COR-L47 (cell line): Measurements from ENCODE around the gene RTL10.

Experiments
- DNase-seq: peaks from one replicate; lab custom pipeline; 2025; lab: John Stamatoyannopoulos, UW

The RTL10 gene

DNA sequence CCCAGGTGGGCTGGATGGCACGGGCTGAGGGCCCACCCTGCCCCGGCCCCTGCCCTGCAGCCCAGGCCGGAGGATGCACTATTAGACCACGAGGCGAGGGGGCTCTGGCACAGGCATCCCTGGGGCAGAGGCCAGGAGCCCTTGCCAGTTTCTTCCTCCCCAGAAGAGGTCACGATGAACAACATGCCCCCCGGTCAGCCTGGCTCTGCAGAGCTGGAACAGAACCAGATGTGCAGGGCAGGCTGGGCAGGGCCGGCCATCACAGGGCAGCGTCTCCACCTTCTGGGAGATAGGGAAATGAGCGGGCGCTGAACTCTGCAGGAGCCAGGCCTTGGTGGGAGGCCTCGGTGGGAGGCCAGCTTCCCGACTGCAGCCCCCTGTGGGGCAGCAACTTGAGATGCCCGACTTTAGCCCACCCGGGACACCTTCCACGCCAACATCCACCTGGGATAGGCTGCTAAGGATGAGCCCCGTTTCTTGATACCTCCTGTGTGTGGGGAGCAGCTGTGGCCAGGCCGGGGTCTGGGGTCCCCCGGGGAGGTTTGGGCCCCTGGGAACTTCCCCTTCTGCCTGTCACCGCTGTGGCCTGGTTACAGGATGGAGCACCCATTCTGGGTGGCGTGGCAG lies 21.8 kb upstream of the RTL10 start:
- DNase-seq, result no peak

DNA sequence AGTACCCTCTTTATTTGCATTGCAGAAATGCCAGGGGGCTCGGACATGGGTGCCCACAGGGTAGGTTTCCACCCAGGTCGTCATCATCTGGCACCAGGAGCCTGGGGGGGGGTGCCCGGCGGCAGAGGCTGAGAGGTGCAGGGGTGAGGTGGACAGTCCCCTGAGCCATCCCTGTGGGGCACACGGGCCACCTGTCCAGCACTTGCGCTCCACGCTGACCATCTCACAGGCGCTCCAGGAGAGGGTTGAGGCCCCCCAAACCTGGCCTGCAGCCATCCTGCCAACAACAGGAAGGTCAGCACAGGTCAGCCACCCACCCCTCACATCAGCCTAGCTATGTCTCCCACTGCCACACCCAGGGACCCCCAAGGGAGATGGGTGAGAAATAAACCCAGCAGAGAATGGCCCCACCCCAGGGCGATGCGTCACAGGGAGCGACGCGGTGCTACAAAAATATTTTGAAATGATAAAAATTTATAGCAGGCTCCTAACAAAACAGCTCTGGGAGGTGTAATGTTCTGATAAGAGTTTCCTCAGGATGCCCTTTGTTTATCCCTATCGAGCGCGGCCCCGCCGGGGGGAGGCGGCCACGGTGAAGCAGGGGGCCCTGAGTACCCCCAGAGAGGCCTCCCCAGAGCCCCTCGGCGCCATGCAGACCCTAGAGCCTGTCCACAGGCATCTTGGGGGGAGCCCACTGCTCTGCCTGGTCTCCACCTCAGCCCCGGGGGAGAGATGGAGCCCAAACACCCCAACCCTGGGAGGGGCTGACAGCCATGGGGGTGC lies 21.0 kb upstream of the RTL10 start:
- no peak for DNase-seq

DNA sequence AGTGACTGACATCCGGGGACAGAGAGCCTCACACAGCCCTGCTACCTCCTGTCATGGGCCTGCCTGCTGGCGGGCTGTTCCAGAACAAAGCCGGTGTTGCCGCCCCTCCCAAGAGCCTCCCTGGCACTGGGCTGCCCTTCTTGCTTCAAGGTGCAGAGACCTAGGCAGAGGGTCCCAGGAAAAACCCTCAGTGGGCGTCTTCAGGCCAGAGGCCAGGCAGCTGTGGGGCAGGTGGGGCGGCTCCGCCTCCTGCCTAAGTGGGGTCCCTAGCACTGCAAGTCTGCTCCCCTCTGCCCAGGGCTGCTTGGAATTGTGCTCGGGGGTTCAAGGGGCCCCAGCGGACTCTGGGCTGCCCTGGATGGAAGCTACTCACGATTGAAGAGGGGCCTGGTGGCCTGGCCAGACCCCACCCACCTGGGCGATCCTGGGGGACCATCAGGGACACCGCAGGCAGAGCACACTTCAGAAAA lies 20.4 kb upstream of the RTL10 start:
- no peak for DNase-seq

DNA sequence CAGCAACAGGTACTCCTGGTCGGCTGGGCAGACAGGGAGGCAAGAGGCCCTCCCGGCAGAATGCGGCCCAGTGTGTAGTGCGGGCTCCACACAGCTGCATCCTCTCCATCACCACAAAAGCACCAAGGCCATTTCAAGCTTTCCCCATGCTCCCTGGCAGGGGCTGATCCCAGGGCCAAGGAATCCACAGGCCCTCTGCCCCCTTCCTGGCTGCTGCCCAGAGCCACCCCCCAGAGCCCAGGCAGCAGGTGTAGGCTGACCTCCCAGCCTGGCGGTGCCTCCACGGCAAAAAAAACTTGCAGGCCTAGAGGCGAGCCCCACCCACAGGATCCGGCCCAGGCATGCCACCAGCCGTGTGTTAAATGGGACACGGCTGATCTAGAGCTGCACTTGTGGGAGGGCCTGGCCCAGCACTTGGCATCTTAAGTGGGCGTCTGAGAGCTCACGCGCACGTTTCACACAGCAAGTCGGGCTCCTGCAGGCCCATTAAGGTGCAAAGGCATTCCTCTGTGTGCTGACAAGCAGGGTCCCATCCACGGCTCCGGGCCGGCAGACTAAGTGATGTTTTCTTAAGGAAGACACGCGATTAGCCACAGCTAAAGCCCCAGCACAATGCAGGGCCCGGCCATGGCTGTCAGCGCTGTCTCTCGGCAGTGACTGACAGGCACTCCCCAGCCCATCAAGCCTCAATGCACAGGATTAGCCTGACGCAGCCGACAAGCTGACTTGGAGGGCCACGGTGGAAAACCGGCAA lies 19.8 kb upstream of the RTL10 start:
- DNase-seq, result no peak

DNA sequence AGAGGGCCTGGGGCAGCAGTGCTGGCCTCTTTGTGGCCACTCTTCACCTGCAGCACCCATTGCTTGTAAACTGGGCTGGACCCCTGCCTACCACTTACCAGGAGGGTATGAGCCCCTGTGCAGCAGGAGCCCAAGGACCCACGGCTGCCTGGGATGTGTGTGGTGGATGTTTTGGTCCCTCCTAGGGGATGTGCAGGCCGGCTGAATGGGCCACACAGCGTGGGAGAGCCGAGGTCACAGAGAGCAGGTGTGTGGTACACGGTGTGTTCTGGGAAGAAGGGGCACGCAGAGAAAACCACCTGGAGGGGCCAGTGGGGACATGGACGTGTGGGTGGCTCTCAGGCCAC lies 19.3 kb upstream of the RTL10 start:
- no peak for DNase-seq

DNA sequence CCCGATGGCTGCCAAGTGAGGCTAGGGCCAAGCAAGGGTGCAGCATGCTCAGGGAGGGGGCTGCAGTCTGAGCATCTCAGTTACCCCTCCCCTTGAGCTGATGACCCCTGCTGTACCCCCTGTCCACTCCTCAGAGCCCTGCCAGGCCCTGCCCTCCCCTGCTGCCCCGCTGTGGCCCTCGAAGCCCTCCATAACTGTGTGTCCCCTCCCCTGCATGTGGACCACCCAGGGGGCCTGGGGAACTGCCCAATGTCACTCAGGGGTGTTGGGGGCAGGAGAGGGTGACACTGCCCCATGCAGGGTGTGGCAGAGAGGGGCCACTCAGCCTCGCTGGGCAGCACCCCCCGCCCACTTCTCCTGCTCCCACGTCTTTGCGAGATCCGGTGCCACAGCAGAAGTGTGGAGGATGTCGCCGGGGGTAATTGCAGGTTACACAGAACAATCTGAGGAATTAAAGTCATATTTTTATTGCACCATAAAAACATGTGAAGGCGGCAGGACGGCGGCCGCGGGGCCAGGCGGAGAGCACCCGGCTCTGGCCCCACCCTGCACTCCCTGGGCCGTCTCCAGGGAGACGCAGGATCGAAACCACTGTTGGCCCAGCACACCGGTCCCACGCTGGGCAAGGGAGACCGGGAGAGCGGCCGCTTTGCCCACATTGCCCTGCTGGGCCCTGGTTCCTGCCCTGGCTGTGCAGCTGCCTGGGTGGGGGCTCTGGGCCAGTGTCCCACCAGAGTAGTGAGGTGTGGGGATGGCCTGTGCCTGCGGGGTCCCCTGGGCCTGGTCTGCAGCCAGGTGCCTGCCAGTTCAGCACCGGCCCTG lies 18.7 kb upstream of the RTL10 start:
- no peak for DNase-seq

DNA sequence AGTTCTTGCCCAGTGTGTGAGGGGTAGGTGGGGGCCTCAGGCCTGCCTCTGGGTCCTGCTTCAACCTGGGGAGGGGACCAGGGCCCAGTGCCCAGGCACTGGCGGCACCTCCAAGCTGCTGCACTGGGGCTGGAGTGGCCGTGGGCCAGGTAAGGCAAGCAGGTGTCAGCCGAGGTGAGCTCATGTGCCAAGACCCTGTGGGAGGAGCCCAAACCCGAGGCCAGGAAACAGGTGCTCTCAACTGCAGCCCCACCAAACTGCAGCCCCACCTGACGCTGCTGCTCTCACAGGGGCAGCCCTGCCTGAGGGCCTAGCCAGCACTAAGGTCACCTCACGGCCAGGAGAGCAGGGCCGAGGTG lies 18.1 kb upstream of the RTL10 start:
- peak; percentile 11 for DNase-seq

DNA sequence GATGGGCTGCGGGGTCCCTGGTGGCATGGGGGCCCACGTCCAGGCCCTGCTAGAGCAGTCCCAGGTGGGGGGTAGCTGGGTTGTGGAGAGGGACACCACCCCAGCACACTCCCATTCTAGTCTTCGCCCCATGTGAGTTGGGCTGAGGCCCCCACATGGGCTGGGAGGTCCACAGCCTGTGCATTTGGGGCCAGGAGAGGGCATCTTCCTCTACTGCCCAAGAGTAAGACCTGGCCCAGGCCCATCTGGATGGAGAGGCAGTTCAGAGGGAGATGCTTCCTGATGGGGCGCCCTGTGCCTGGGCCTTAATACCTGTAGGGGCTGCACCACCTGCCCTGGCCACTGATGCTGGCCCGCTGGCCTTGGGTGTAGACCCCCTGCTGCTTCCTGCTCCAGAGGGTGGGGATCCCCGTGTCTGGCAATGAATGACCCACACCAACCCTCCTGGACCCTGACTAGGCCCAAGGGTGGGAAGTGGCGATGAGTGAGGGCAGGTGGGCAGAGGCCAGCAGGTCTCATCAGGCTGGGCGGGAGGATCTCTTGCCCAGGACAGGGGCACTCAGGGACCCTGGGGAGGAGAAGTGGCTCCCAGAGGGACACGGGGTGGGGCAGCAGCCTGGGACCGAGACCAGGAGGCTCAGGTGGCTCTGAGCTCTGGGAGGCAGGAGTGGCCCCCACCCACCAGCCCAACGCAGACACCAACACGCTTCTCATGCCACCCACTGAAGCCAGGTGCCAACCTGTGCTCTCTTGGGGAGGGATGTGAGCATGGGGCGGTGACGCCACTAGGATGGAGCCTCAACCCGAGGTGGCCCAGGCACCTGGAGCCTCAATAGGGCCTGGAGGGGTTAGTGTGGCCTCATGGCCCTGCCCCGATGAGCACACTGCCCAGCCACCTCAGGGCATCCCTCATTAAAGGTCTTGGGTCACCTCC lies 17.4 kb upstream of the RTL10 start:
- DNase-seq, result no peak

DNA sequence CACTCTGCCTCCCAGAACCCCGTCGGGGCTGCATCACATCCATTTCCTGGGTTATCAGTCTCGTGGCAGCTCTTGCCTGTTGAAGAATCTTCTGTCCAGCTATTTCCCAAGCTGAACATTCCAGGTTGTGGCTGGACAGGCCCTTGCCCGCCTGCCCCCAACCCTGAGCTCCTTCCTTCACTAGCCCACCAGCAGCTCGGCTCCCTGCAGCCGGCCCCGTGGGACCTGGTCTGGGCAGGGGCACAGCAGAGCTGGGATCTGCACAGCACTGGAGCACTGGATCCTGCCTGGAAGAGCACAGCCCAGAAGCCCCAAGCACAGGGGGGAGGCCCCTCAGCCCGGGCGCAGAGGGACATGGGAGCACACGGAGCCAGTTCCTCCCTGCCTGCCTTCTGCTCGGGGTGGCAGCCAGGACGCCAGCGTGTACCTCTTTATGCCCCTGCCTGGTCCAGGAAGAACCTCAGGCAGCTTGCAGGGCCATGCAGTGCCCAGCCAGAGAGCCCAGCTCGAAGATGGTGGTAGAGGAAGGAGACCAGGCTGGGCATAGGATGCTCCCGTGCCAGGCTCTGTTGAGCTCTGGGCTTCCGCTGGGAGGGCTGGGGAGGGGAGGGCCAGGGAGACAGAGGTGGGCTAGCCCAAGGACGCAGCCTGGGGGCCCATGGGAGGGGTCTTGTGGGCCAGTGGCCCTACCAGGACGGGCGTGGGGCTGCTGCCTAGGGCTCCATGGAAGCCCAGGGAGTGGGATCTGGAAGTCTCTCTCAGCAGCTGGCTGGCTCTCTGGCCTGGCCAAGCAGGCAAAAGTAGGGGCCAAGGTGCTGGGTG lies 16.6 kb upstream of the RTL10 start:
- no peak for DNase-seq

DNA sequence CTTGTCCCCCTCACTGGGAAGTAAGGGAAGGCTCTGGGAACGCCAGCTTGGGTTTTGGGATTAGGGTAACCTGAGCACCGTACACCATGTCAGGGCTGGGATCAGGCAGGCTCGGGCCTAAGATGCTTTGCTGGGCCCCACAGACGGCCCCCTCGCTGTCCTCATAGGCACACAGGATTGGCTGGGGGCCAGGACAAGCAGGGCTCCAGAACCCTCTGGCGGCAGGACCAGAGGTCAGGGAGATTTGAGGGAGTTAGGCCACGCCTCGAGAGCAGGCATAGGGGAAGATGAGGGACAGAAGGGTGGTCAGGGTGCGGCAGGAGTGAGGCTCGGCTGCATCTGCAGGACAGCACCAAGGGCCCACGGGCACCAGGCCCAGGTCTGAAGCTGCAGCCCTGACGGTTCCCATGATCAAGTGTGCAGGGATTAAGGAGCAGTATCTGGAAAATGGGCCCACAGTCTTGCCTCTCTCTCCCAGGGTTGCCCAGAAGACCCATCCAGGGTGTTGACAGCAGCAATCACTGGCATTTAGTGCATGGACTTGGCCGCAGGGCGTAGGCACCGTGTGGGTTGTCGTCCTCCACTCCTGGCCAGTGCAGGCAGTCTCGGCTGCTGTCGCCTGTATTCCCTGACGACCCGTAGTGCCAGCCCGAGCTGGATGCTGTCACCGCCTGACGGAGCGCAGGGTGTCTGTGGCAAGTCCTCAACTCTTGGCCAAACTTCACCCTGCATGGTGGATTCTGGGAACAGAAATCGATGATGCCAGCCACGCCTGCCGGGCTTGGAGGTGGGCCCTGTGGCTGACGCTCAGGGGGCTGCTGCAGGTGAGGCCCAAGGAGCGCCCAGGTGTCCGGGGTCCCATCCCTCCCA lies 15.7 kb upstream of the RTL10 start:
- DNase-seq, result no peak

DNA sequence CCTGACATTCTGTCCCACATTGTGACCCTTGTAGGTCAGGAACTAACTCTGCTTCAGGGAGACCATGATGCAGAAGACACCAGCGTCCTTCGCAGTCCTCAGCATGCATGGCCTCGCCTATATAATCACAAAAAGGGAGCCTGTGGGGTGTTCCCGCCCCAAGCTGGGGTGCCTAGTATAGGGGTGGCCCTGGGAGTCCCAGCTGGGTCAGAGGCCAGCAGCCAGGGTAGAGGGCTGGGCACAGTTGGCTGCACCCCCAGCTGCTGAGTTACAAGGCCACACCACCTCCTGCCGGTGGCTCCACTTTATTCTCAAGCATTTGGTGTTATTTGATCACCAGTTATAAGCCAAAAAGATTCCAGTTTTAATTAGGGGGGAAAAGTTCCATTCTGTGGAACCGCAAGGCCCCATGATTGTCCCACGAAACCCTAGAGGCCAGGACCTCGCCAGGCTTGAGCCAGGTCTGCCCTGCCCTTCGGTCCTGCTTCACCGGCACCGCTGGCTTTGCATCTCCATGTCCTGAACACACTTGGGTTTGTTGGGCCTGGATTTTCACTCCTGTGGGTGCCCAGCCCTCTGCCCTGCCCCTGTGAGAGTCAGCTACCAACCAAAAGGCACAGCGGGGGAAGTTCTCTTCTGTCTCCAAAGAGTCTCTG lies 15.0 kb upstream of the RTL10 start:
- DNase-seq, result no peak

DNA sequence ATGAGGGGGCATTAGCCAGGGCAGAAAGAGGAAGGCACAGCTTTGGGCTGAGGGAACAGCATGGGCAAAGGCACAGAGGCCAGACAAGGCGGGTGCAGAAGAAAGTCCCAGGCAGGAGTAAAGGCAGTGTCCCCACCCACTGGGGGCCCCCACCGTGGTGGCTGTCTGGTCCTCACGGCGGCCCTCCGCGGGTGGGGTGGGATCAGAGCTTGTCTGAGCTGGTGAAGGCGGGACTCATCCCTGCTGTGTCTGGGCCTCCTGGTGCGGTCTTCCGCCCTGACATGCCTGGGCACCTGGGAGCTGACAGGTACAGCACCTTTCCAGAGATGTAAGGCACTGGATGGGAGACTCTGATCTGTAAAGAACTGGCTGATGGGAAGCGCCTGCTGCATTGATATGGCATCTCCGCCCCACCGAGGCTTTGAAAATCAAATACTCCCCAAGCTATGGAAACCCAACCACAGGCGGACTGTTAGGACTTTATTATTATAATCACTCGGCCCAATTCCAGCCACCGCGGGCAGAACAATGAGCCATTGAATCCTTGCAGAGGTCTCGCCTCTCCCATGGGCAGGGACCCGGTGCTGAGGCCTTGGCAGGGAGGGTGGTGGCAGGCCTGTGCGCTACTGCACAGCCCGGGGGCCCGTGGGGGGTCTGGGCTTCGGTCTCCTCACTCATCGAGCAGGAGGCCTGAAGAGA lies 14.2 kb upstream of the RTL10 start:
- no peak for DNase-seq

DNA sequence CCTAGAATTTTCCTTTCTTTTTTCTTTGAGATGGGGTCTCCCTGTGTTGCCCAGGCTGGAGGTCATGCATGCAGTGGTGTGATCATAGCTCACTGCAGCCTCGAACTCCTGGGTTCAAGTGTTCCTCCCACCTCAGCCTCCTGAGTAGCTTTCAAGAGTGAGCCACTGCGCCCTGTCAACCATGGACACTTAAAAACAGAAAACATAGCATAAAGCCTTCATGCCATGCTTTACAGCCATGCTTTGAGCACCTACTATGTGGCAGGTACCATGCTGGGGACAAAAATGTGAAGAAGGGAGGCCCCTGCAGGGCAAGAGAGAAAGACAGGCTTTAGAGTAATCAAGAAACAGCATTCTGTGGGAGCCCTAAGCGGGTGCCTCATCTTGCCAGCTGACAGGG lies 13.7 kb upstream of the RTL10 start:
- no peak for DNase-seq

DNA sequence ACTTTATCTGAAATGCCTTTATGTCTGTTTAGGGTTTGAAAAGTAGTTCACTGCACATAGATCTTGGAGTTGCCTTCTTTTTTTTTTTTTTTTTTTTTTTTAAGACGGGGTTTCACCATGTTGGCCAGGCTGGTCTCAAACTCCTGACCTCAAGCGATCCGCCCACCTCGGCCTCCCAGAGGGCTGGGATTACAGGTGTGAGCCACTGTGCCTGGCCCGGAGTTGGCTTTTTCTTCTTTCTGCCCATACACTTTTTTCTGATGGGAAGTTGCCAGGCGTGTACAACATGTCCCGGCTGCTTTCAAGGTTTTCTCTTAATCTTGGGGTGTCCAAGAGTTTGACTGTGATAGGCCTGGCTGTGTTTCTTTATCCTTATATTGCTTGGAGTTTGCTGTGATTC lies 12.9 kb upstream of the RTL10 start:
- no peak for DNase-seq

DNA sequence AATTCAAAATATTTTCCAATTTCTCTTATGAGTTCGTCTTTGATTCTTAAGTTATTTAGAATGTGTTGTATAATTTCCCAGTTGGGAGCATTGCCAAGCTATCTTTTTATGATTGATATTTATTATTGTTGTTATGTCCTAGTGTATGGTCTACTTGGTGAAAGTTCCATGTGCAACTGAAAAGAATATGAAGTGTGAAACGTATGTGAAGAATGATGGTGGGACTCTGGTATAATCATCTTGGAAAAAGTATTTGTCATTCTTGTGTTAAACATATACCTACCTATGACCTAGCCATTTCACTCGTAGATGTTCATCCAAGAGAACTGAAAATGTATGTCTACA lies 12.0 kb upstream of the RTL10 start:
- DNase-seq, result no peak

DNA sequence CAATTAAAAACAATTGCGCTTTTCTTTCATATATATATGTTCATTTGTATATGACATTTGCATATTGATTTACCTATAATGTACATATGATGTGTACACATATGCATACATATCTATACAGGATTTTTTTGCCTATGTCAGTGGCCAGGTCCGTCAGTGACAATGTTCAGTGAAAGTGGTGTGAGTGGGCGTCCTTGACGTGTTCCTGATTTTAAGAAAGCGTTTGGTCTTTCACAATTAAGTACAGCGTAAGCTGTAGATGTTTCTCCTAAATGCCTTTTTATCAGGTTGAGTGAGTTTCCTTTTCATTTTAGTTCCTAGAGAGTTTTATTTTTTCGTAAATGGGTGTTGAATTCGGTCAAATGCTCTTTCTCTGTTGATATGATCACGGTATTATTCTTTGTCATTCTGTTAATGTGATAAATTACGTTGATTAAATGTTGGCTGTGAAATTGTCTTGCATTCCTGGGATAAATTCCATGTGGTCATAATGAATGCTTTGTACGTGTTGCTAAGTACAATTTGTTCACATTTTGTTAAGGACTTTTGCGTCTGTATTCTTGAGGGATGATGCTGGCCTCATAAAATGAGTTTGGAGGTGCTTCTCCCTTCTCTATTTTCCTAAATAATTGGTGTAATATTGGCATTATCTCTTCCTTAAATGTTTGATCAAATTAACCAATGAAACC lies 10.6 kb upstream of the RTL10 start:
- DNase-seq, result no peak

DNA sequence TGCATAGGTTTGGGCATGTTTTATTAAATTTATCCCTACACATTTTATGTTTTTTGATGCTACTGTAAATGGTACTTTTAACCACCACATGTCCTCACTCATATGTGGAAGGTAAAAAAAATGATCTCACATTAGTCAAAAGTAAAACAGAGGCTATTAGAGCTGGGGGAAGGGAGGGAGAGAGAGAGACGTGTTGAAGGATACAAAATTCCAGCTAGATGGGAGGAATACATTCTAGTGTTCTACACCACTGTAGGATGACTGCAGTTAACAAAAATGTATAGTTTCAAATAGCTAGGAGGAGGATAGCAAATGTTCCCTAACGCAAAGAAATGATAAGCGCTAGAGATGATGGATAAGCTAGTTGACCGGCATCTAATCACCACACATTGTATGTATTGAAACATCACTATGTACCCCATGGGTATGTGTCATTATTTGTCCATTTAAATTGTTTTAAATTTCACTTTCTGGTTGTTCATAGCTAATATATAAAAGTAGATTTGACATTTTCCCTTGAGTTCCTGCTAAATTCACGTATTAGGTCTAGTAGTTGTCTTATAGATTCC lies 9.9 kb upstream of the RTL10 start:
- no peak for DNase-seq
